Psoas muscle (tissue), 8 donors: ENCODE data around the gene ELOF1. TPM values are rescaled to one million over a fixed set of nuclear protein-coding genes. Genes with fewer than 3 reads are reported as not detected.
A peak's percentile ranks its signal among the peaks of the same experiment; 100 is the strongest.

ENCODE experiments used
- ATAC-seq, 4 donors: fragments of 200-7000 bp; cut with Tn5 transposase; one replicate each; pipeline ENCODE4 v1.9.1; 2020; ENCODE audit warnings: moderate library complexity in 3 of 4, mild to moderate bottlenecking in 2 of 4
- DNase-seq, 2 donors: peaks; one replicate each; pipeline ENCODE4 v3.0.0-alpha.2; 2020
- H3K27ac ChIP-seq: fragments of 200-600 bp; one replicate; pipeline ENCODE4 v1.8.0; 2022
- H3K27me3 ChIP-seq, 3 donors: fragments of 200-600 bp in 1 of 3; one replicate each; pipeline versions ENCODE4 v1.6.1 to v1.8.0; 2013 to 2022; ENCODE audit warnings: low read length in 2 of 3, mild to moderate bottlenecking in 2 of 3, moderate library complexity in 1 of 3; ENCODE audit not compliant: insufficient read depth in 3 of 3
- H3K36me3 ChIP-seq, 2 donors: fragments of 200-600 bp in 1 of 2; one replicate each; pipeline versions ENCODE4 v1.6.1 to v1.8.0; 2013 to 2022; ENCODE audit warnings: low read depth in 1 of 2, mild to moderate bottlenecking in 1 of 2, moderate library complexity in 1 of 2; ENCODE audit not compliant: insufficient read depth in 1 of 2
- H3K4me1 ChIP-seq: fragments of 200-600 bp; one replicate; pipeline ENCODE4 v1.8.0; 2022
- H3K4me3 ChIP-seq: fragments of 200-600 bp; one replicate; pipeline ENCODE4 v1.8.0; 2022; ENCODE audit warnings: mild to moderate bottlenecking
- H3K9me3 ChIP-seq: fragments of 200-600 bp; one replicate; pipeline ENCODE4 v1.8.0; 2022
- WGBS, 3 donors: extraction: QIAGEN DNeasy Blood & Tissue Kit; methylation state at CpG; one replicate each; pipeline versions ENCODE4 v1.1.6 to v1.1.7; 2013; 5-methylcytosine and 5-hydroxymethylcytosine counted together
- intact Hi-C, 2 donors: fragments of 100-400 bp; cut with DNase I; formaldehyde crosslinking; loops; one replicate each; pipeline versions ENCODE4 v1.11.0 to v1.14.2; 2022
- polyA plus RNA-seq, 3 donors: library from polyadenylated mRNA; stranded (reverse); fragments of 200-250 nt; gene quantifications; one replicate each; pipeline ENCODE4 v1.2.3, GENCODE V29; 2013
- total RNA-seq, 4 donors: library from RNA; stranded (reverse); fragmentation: NEBNext Ultra II Directional in 2 of 4; extraction: Animal tissue kit (Norgen Biotek cat#: 25700) in 2 of 4; gene quantifications; one replicate each; pipeline versions ENCODE4 v1.2.1 to v1.2.4, GENCODE V29; 2021 to 2023
- TF ChIP-seq, protein P1 (sequence below): fragments of 200-600 bp; IDR thresholded peaks from one replicate; pipeline ENCODE4 v1.8.0; 2022; ENCODE audit warnings: antibody characterized with exemption
- donor health status: healthy with polysubstance abuse.
- donor health status: DM: no; HTN: no; CAD: no; lungs with moderate emphysema.
- donor health status: Bipolar disorder and iron deficiency.
- donor health status: healthy.
- donor health status: DM: yes; HTN: yes; CAD: no.
- donor health status: DM: no; HTN: no; CAD: no.
- donor health status: DM: no; HTN: no; CAD: no.
- donor health status: DM: yes; HTN: yes; CAD: no.

ELOF1 gene
- total and polyA plus RNA-seq, 7 donors: 24.3 to 82.5 (median 47.3) TPM

- peak; percentile 33 to 64 (median 48) for ATAC-seq
- Histone ChIP-seq H3K36me3 (peaks cover 2 to 11% of the 10 kb centered on the region in 2 donors), H3K4me1 (peaks cover 14% of the 10 kb centered on the region), H3K27me3 (no peaks in the 10 kb centered on the region), H3K27ac (no peak overlapping the region), H3K4me3 (no peak overlapping the region), H3K9me3 (no peaks in the 10 kb centered on the region)
- 22 to 26% (median 25%) methylated on average over 9 of the region's 9 CpGs for WGBS, 3 donors
- intact Hi-C loops: no loop called here
- TF ChIP-seq, protein P1, sequence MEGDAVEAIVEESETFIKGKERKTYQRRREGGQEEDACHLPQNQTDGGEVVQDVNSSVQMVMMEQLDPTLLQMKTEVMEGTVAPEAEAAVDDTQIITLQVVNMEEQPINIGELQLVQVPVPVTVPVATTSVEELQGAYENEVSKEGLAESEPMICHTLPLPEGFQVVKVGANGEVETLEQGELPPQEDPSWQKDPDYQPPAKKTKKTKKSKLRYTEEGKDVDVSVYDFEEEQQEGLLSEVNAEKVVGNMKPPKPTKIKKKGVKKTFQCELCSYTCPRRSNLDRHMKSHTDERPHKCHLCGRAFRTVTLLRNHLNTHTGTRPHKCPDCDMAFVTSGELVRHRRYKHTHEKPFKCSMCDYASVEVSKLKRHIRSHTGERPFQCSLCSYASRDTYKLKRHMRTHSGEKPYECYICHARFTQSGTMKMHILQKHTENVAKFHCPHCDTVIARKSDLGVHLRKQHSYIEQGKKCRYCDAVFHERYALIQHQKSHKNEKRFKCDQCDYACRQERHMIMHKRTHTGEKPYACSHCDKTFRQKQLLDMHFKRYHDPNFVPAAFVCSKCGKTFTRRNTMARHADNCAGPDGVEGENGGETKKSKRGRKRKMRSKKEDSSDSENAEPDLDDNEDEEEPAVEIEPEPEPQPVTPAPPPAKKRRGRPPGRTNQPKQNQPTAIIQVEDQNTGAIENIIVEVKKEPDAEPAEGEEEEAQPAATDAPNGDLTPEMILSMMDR: peak; percentile 17
- peak; percentile 70 to 86 for DNase-seq
These were observed 28.6 kb downstream of the ELOF1 start for GRCh38 chr19:11530432-11530831.

DNA sequence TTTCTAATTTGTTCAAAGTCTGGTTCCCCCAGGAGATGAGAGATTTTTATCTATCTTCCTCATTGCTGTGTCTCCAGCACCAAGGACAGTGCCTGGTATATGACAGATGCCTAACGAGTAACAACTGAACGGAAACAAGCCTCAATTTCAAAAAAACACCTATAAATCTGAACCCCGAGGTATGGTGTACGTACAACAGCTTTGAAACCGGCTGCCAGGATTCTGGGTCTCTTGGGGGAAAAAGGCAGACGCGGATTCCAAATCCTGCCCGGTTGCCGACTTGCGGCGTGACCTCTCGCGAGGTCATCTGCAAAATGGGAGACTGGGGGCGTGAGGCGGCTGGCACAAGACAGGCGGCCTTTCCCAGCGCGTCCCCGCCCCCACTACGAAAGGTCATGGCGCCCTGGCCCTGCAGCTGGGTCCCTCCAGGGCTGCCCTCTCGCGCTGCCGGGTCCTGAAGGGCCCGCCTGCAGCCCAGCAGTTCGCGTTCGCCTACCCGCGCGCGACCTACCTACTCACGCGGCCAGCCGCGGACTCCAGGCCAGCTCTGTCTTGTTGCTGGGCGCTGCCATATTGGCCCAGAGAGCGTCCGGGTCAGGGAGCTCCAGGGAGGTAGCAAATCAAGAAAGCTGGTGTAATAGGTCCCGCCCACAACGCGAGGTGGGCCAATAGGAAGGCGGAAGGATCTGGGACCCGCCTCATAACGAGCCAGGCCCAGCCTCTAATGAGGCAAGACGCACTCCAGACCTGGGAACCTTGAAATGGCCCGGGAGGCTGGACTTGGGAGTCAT lies 30.3 kb downstream of the ELOF1 start, which contains the start of gene ECSIT:
ECSIT (minus strand) TSS at position 584 of the 791 bp plus-strand sequence. CDS start 9,964 bp downstream, outside the sequence.
- 0% methylated on average over 43 to 47 of the region's 47 CpGs for WGBS, 3 donors
- TF ChIP-seq, protein P1: no peak
- no peaks in the 10 kb centered on the region for H3K27me3 ChIP-seq
- no peaks in the 10 kb centered on the region for H3K9me3 ChIP-seq
- peaks cover 14% of the 10 kb centered on the region for H3K4me1 ChIP-seq
- DNase-seq (peak; percentile 98 to 99), ATAC-seq (peak; percentile 97 to 99 (median 98))
- H3K4me3 ChIP-seq: peak within 1 kb of the TSS; percentile 76
- H3K27ac ChIP-seq: peak within 1 kb of the TSS; percentile 90
- intact Hi-C loops: no loop called here
- H3K36me3 ChIP-seq: peaks cover 4 to 26% of the 10 kb centered on the region in 2 donors

DNA sequence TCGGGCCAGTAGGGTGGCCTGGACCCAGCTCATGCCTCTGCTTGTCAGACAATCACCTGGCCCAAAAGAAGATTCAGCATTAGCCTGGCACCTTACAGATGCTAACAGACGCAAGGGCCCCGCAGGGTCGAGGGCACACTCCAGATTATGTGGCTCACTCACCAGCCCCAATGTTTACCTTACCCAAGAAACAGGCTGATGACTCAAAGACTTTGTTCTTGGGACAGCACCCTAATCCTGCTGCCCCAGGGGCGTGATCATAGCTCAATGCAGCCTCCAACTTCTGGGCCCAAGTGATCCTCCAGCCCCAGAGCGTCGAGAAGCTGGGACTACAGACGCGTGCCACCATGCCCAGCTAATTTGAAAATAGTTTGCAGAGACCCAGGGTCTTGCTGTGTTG lies 39.9 kb downstream of the ELOF1 start:
- H3K27me3 ChIP-seq: no peaks in the 10 kb centered on the region
- H3K36me3 ChIP-seq: peaks cover 6 to 93% of the 10 kb centered on the region in 2 donors
- DNase-seq (no peak), ATAC-seq (no peak)
- no peaks in the 10 kb centered on the region for H3K9me3 ChIP-seq
- TF ChIP-seq, protein P1: no peak
- intact Hi-C loops: no loop called here
- H3K4me1 ChIP-seq: no peaks in the 10 kb centered on the region
- WGBS, 3 donors: 93 to 95% (median 93%) methylated on average over 9 of the region's 9 CpGs
- H3K4me3 ChIP-seq: no peak overlapping the region
- no peak overlapping the region for H3K27ac ChIP-seq

GRCh38 chr19:11513946-11514345 lies 45.1 kb downstream of the ELOF1 start:
- 92 to 97% (median 93%) methylated on average over 20 of the region's 20 CpGs for WGBS, 3 donors

More at GRCh38 chr19:11513946-11514345, 45.1 kb downstream of the ELOF1 start:
- no peak for DNase-seq
- Histone ChIP-seq H3K27ac (no peak overlapping the region), H3K9me3 (no peaks in the 10 kb centered on the region), H3K4me1 (no peaks in the 10 kb centered on the region), H3K36me3 (peaks cover 6 to 84% of the 10 kb centered on the region in 2 donors), H3K27me3 (no peaks in the 10 kb centered on the region), H3K4me3 (no peak overlapping the region)
- intact Hi-C loops: no loop called here
- ATAC-seq: peak in 1 of 4 donors; percentile 21
- TF ChIP-seq, protein P1: no peak
